Raji (cell line): ENCODE measurements around the gene CERS2.

ENCODE experiments used
- POLR2A ChIP-seq: IDR thresholded peaks from 2 replicates; pipeline ENCODE4 v1.6.1; 2011; ENCODE audit warnings: low read depth, low read length, control low read depth; ENCODE audit not compliant: insufficient read depth

Gene CERS2

GRCh38 chr1:151002611-151003010 lies 28.0 kb upstream of the CERS2 start:
- TF ChIP-seq POLR2A = no peak

- TF ChIP-seq POLR2A = no peak
Observed at GRCh38 chr1:151002051-151002450, 27.4 kb upstream of the CERS2 start.

GRCh38 chr1:151001602-151002001 lies 27.0 kb upstream of the CERS2 start:
- TF ChIP-seq POLR2A = no peak

- TF ChIP-seq POLR2A = no peak
Observed at GRCh38 chr1:151000408-151000807, 25.8 kb upstream of the CERS2 start.

- TF ChIP-seq POLR2A = no peak
Observed at GRCh38 chr1:150999926-151000325, 25.3 kb upstream of the CERS2 start.

GRCh38 chr1:150999051-150999674 lies 24.5 kb upstream of the CERS2 start:
- TF ChIP-seq POLR2A = no peak

- TF ChIP-seq POLR2A = no peak
Observed at GRCh38 chr1:150997949-150998348, 23.3 kb upstream of the CERS2 start.

- TF ChIP-seq POLR2A = no peak
Observed at GRCh38 chr1:150997126-150997872, 22.7 kb upstream of the CERS2 start.

GRCh38 chr1:150995896-150996295 lies 21.3 kb upstream of the CERS2 start:
- no peak for TF ChIP-seq POLR2A

GRCh38 chr1:150995460-150995859 lies 20.8 kb upstream of the CERS2 start:
- TF ChIP-seq POLR2A = no peak

- TF ChIP-seq POLR2A = no peak
Observed at GRCh38 chr1:150994248-150994647, 19.6 kb upstream of the CERS2 start.

- TF ChIP-seq POLR2A = no peak
Observed at GRCh38 chr1:150992626-150993025, 18.0 kb upstream of the CERS2 start.

- no peak for TF ChIP-seq POLR2A
Observed at GRCh38 chr1:150987924-150988323, 13.3 kb upstream of the CERS2 start.

- TF ChIP-seq POLR2A = no peak
Observed at GRCh38 chr1:150985179-150985825, 10.7 kb upstream of the CERS2 start.

- TF ChIP-seq POLR2A = no peak
Observed at GRCh38 chr1:150981805-150982712, 7.4 kb upstream of the CERS2 start, which contains the start of gene ANXA9. TSS of gene ANXA9 (plus strand) at chr1:150982292. CDS start at chr1:150983106, 814 bp downstream.
